GM08714 (cell line): ENCODE data around the gene HIF1A.
A peak's percentile ranks its signal among the peaks of the same experiment; 100 is the strongest.
"Not testable (repeated sequence)": the region's sequence is repeated elsewhere in the genome, so short reads cannot be mapped to it uniquely, and the experiment has no call there.

Source experiments
- H3K4me3 ChIP-seq: fragments of 200-500 bp; sonication (Bioruptor generic); 2 replicates; pipeline ENCODE4 v1.5.1; 2014; ENCODE audit warnings: mild to moderate bottlenecking, low read length, inconsistent platforms
- ZNF274 ChIP-seq: IDR thresholded peaks from 2 replicates; pipeline ENCODE4 v1.6.1; 2012; ENCODE audit warnings: mild to moderate bottlenecking, low read depth, low read length

The HIF1A gene

DNA sequence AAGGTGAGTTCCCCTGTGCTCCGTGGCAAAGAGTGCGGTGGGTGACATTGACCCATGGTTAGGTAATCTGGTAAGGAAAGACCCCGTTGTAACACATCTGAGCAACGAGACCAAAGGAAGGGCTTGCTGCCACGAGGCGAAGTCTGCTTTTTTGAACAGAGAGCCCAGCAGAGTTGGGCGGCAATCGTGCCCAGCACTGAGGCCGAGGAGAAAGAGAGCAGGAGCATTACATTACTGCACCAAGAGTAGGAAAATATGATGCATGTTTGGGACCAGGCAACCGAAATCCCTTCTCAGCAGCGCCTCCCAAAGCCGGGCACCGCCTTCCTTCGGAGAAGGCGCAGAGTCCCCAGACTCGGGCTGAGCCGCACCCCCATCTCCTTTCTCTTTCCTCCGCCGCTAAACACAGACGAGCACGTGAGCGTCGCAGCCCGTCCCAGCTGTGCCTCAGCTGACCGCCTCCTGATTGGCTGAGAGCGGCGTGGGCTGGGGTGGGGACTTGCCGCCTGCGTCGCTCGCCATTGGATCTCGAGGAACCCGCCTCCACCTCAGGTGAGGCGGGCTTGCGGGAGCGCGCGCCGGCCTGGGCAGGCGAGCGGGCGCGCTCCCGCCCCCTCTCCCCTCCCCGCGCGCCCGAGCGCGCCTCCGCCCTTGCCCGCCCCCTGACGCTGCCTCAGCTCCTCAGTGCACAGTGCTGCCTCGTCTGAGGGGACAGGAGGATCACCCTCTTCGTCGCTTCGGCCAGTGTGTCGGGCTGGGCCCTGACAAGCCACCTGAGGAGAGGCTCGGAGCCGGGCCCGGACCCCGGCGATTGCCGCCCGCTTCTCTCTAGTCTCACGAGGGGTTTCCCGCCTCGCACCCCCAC lies at the start of gene HIF1A:
TSS of gene HIF1A (plus strand) at position 684 of the 865 bp plus-strand sequence. CDS start 292 bp downstream, outside the sequence.
- peak within 1 kb of the TSS; percentile 91 for H3K4me3 ChIP-seq
- TF ChIP-seq ZNF274 = no peak

GRCh38 chr14:61646366-61647116 lies 48.8 kb upstream of the HIF1A start:
- no peak for TF ChIP-seq ZNF274

GRCh38 chr14:61647704-61648103 lies 47.6 kb upstream of the HIF1A start:
- TF ChIP-seq ZNF274 = no peak
- H3K4me3 ChIP-seq = no peak overlapping the region

More at GRCh38 chr14:61646366-61647116, 48.8 kb upstream of the HIF1A start:
- no peak overlapping the region for H3K4me3 ChIP-seq

DNA sequence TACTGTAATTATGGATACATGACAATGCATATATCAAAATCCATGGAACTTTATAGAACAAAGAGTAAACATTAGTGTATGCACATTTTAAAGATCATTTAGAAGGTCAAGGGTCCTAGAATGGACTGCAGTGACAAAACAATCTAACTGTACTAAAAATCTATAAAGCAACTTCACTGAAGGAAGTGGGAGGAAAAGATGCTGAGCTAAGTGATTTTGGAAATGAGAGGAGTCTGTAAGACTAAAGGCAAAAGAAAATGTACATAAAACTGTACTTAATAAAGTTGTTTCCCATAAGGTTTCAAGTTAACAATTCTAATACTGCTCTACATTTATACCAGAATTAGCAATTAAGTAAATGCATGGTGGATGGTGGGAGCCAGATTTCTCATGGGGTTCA lies 46.9 kb upstream of the HIF1A start:
- no peak overlapping the region for H3K4me3 ChIP-seq
- no peak for TF ChIP-seq ZNF274

- no peak overlapping the region for H3K4me3 ChIP-seq
- TF ChIP-seq ZNF274 = no peak
Measured at GRCh38 chr14:61649283-61649682, 46.0 kb upstream of the HIF1A start.

GRCh38 chr14:61651355-61651754 lies 44.0 kb upstream of the HIF1A start:
- TF ChIP-seq ZNF274 = no peak
- H3K4me3 ChIP-seq = no peak overlapping the region

DNA sequence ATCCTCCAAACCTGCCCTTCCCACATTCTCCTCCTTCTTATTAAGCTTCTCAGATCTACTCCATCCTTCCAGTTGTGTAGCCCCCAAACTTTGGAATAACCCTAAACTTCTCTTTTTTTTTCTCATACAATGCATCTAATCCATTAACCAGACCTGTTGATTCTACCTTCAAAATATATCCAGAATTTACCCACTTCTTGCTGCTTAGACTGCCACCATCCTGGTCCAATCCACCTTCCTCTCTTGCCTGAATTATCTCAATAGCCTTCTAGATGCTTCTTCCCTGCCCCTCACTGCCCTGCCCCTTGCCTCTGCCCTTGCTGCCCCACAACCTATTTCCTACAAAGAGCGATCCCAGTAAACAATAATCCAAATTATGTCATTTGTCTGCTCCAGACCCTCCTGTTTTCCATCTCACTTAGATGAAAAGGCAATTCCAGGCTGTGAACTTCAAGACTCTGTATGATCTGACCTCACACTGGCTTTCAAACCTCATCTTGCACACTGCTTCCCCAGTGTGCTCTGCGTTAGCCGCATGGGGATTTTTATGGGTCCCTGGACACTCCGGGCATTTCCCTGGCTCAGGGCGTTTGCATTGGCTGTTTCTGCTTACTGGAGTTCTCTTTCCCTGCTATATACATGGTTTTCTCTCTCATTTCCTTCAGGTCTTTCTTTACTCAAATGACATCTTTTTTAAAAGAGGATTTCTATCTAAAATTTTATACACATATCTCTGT lies 42.6 kb upstream of the HIF1A start:
- no peak for TF ChIP-seq ZNF274
- no peak overlapping the region for H3K4me3 ChIP-seq

GRCh38 chr14:61653507-61653906 lies 41.8 kb upstream of the HIF1A start:
- no peak for TF ChIP-seq ZNF274
- H3K4me3 ChIP-seq = no peak overlapping the region

GRCh38 chr14:61654026-61654425 lies 41.3 kb upstream of the HIF1A start:
- no peak overlapping the region for H3K4me3 ChIP-seq
- no peak for TF ChIP-seq ZNF274

GRCh38 chr14:61655777-61656176 lies 39.5 kb upstream of the HIF1A start:
- TF ChIP-seq ZNF274 = no peak
- H3K4me3 ChIP-seq = no peak overlapping the region

DNA sequence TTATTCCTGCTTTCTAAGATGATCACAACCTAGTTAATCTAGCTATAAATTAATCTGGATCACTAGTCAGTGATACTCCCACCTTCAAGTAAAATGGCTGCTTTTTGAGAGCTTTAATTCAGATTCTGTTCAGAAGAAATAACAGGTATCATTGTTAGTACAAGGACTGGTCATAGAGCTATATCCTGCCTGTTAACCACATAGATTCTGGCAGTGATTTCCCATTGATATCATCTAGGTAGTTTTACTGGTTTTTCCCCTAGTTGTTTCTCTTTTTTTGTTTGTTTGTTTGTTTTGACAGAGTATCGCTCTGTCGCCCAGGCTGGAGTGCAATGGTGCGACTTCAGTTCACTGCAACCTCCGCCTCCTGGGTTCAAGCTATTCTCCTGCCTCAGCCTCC lies 39.0 kb upstream of the HIF1A start:
- H3K4me3 ChIP-seq = no peak overlapping the region
- TF ChIP-seq ZNF274 = no peak

DNA sequence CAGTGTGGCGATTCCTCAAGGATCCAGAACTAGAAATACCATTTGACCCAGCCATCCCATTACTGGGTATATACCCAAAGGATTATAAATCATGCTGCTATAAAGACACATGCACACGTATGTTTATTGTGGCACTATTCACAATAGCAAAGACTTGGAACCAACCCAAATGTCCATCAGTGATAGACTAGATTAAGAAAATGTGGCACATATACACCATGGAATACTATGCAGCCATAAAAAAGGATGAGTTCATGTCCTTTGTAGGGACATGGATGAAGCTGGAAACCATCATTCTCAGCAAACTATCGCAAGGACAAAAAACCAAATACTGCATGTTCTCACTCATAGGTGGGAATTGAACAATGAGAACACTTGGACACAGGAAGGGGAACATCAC lies 37.2 kb upstream of the HIF1A start:
- H3K4me3 ChIP-seq = not testable (repeated sequence)

GRCh38 chr14:61659582-61659981 lies 35.7 kb upstream of the HIF1A start:
- no peak overlapping the region for H3K4me3 ChIP-seq
- no peak for TF ChIP-seq ZNF274

DNA sequence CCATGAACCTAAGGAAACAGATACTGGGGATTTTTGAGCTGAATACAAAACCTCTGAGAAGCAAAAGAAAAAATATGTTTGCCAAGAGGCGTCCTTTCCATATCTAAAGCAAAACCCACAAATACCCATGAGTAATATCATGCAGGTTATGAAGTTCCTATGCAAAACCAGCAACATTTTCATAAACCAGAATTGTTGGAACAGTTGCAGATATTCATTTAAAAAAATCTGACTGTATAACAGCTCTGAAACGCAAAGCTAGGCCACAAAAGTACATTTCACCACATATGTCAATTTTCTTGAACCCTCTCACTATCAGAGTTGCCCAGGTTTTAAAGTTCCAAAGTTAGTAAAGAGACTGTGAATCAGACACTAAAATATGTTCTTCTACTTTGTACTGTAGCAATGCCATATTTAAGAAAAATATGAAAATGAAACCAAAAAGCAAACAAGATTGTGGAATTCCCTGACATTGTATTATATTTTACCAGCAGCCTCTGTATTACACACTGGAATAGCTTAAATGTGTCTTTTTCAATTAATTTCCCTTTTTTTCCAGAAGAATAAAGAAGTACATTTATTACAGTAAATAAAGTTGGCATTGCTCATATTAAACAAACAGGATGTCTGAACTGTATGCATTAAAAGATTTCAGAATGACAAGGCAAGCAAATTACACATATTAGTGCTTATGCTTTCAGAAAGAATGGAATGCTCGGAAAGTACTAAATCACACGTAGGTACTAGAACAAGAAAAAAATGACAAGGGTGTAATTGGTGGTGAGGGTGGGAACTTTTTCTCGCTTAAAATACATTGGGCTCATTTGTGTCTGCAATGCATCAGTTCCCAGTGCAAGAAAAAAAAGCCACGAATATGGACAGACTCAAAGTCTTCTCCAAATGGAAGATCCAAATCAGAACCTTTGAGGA lies 33.6 kb upstream of the HIF1A start:
- TF ChIP-seq ZNF274 = no peak
- H3K4me3 ChIP-seq = peak overlapping the region; percentile 46; the same call in 1 of the 2 replicates
